ENCODE results near the gene ABLIM3. TPM values are rescaled to one million over a fixed set of nuclear protein-coding genes. Genes with fewer than 3 reads are reported as not detected.

The ABLIM3 gene
- total and polyA plus RNA-seq, 7 donors: 18.7 to 54.5 (median 35.0) TPM

DNA sequence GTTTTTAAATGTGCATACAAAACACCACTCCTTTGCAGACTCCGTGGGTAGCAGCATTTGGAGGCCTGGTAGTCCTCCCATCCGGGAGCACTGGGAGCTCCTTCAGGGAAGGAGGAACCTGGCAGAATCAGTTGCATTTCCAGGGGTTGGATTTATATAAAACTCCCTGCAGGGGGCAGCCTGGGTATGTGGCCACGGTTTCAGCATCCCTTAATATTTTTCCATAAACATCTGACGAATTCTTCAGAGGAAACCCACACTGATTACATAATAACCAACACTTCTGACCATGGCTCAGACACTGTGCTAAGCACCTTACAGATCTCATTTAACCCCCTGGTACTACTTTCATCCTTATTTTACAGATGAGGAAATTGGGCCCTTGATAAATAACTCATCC lies 124.3 kb downstream of the ABLIM3 start:
- DNase-seq (no peak), ATAC-seq (peak; percentile 35 to 72 (median 54))
- Histone ChIP-seq H3K36me3 (ENCODE audit: insufficient read depth in 1 of 2, low read depth in 1 of 2) (no peaks in the 10 kb centered on the region), H3K4me3 (no peak overlapping the region), H3K4me1 (peaks cover 1% of the 10 kb centered on the region), H3K27me3 (ENCODE audit: insufficient read depth in 3 of 3, low read length in 2 of 3) (no peaks in the 10 kb centered on the region), H3K27ac (no peak overlapping the region), H3K9me3 (peaks cover 10% of the 10 kb centered on the region)
- peak; percentile 64 for TF ChIP-seq CTCF (IDR thresholded peaks at IDR 0.05)
- intact Hi-C loops (cut with DNase I): loop anchor here (1.0 to 10.0 kb wide), 3 partner anchors 102 to 169 kb away; no protein-coding TSS in a partner anchor
- WGBS, 3 donors: 19 to 33% (median 29%) methylated on average over 4 of the region's 4 CpGs

GRCh38 chr5:149267241-149267973 lies 126.1 kb downstream of the ABLIM3 start:
- intact Hi-C loops (cut with DNase I): loop anchor here (5.0 to 10.0 kb wide), 2 partner anchors 100 to 167 kb away; no protein-coding TSS in a partner anchor
- no peak for ATAC-seq

GRCh38 chr5:149268928-149269557 lies 127.8 kb downstream of the ABLIM3 start:
- no peaks in the 10 kb centered on the region for H3K36me3 ChIP-seq (ENCODE audit: insufficient read depth in 1 of 2, low read depth in 1 of 2)
- WGBS, 3 donors: 66 to 67% (median 67%) methylated on average over 6 of the region's 6 CpGs
- H3K27me3 ChIP-seq (ENCODE audit: insufficient read depth in 3 of 3, low read length in 2 of 3): no peaks in the 10 kb centered on the region
- DNase-seq (no peak), ATAC-seq (peak in 1 of 4 donors; percentile 19)
- peak; percentile 77 for TF ChIP-seq CTCF (IDR thresholded peaks at IDR 0.05)
- H3K4me3 ChIP-seq: no peak overlapping the region
- no peak overlapping the region for H3K27ac ChIP-seq
- intact Hi-C loops (cut with DNase I): loop anchor here (5.0 to 10.0 kb wide), 2 partner anchors 98 to 166 kb away; no protein-coding TSS in a partner anchor
- H3K4me1 ChIP-seq: peaks cover 10% of the 10 kb centered on the region
- peaks cover 10% of the 10 kb centered on the region for H3K9me3 ChIP-seq

More at GRCh38 chr5:149267241-149267973, 126.1 kb downstream of the ABLIM3 start:
- Histone ChIP-seq H3K27ac (no peak overlapping the region), H3K4me1 (peaks cover 5% of the 10 kb centered on the region), H3K4me3 (no peak overlapping the region), H3K36me3 (ENCODE audit: insufficient read depth in 1 of 2, low read depth in 1 of 2) (no peaks in the 10 kb centered on the region), H3K27me3 (ENCODE audit: insufficient read depth in 3 of 3, low read length in 2 of 3) (no peaks in the 10 kb centered on the region), H3K9me3 (peaks cover 10% of the 10 kb centered on the region)
- 80 to 84% (median 83%) methylated on average over 9 of the region's 9 CpGs for WGBS, 3 donors
- TF ChIP-seq CTCF (IDR thresholded peaks at IDR 0.05): no peak
- DNase-seq: no peak

DNA sequence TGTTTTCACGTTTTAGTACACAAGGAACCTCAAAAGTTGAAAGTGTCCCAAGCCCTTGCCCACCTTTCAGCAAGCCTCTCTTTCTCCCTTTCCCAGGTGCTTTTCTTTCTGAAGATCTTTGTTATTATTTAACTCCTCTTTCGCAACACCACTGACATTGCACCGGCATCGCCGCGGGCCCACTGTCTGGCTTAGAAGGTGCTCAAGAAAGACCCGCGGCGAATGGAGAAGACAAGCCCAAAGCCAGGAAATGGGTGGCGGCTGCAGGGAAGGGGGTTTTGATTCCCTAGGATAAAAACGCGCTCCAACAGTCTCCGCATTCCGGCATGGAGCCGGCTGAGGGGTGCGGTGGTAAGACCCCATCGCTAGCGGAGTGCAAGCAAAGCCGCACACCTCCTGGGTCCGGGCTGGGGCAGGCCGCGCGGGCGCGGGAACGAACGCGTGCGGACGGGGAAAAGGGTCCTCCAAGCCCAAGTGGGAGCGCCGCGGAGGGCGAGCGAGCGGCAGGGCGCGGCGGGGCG lies 130.0 kb downstream of the ABLIM3 start:
- ATAC-seq (no peak), DNase-seq (peak in 1 of 2 donors; percentile 18)
- Histone ChIP-seq H3K4me1 (peaks cover 17% of the 10 kb centered on the region), H3K36me3 (ENCODE audit: insufficient read depth in 1 of 2, low read depth in 1 of 2) (no peaks in the 10 kb centered on the region), H3K4me3 (peak overlapping the region; percentile 75), H3K27ac (peak overlapping the region; percentile 81), H3K9me3 (peaks cover 10% of the 10 kb centered on the region), H3K27me3 (ENCODE audit: insufficient read depth in 3 of 3, low read length in 2 of 3) (no peaks in the 10 kb centered on the region)
- intact Hi-C loops (cut with DNase I): loop anchor here in 1 of 2 donors (5.0 kb wide), 1 partner anchor 41 kb away; no protein-coding TSS in a partner anchor
- no peak for TF ChIP-seq CTCF (IDR thresholded peaks at IDR 0.05)
- WGBS, 3 donors: 4 to 9% (median 6%) methylated on average over 31 to 40 of the region's 40 CpGs
